ENCODE measurements around the gene IVL.

DNA sequence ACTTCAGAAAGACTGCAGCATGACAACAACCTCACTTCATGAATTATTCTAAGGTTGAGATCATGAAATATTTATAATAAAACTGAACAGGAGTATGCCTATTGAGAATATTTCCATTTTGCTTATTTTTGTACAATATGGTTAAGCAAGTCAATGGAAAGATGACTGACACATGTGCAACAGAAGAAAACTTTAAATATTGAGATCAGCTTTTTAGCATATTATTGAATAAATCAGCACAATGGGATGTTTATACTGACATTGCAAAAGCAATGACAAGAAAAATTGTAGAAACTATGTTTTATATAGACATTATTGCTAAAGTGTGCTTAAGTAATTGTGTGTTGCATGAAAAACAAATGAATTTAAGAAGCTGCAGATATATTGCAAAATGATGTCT lies 43.9 kb upstream of the IVL start:
- TF ChIP-seq SUZ12 (IDR thresholded peaks at IDR 0.05; ENCODE audit: extremely low read depth, insufficient read depth, insufficient read length) (no peak), ZNF274 (IDR thresholded peaks at IDR 0.05; ENCODE audit: low read depth, low read length) (no peak), YY1 (IDR thresholded peaks at IDR 0.05; ENCODE audit: insufficient read depth, insufficient read length) (no peak)
